H9 (cell line): Measurements from ENCODE around the gene CD164. TPM values are rescaled to one million over a fixed set of nuclear protein-coding genes. Genes with fewer than 3 reads are reported as not detected.

Source experiments
- DNase-seq: peaks from one replicate; pipeline ENCODE4 v3.0.0-alpha.2; 2017
- H2AFZ ChIP-seq: one replicate; pipeline ENCODE4 v1.6.1; 2013; ENCODE audit warnings: mild to moderate bottlenecking, low read length, control low read depth, moderate library complexity
- H2AK5ac ChIP-seq: 2 replicates; pipeline ENCODE4 v1.6.1; 2013; ENCODE audit warnings: low read length, control low read depth, mixed read lengths; ENCODE audit not compliant: insufficient read length
- H2BK120ac ChIP-seq: one replicate; pipeline ENCODE4 v1.6.1; 2013; ENCODE audit warnings: low read depth, mild to moderate bottlenecking, low read length, control low read depth, inconsistent platforms; ENCODE audit not compliant: poor library complexity, severe bottlenecking
- H2BK12ac ChIP-seq: 2 replicates; pipeline ENCODE4 v1.6.1; 2013; ENCODE audit warnings: low read length, control low read depth, mixed read lengths, low read depth; ENCODE audit not compliant: insufficient read length
- H2BK15ac ChIP-seq: 2 replicates; pipeline ENCODE4 v1.6.1; 2013; ENCODE audit warnings: low read depth, low read length, control low read depth
- H2BK20ac ChIP-seq: one replicate; pipeline ENCODE4 v1.6.1; 2013; ENCODE audit warnings: low read depth, mild to moderate bottlenecking, low read length, control low read depth, inconsistent platforms; ENCODE audit not compliant: poor library complexity, severe bottlenecking
- H2BK5ac ChIP-seq: 2 replicates; pipeline ENCODE4 v1.6.1; 2013; ENCODE audit warnings: low read length, control low read depth, mixed read lengths; ENCODE audit not compliant: insufficient read length
- H3K14ac ChIP-seq: 2 replicates; pipeline ENCODE4 v1.6.1; 2013; ENCODE audit warnings: low read length, control low read depth; ENCODE audit not compliant: insufficient read depth
- H3K18ac ChIP-seq: 2 replicates; pipeline ENCODE4 v1.6.1; 2013; ENCODE audit warnings: low read depth, mild to moderate bottlenecking, mixed read lengths, low read length, control low read depth; ENCODE audit not compliant: insufficient read length
- H3K23ac ChIP-seq: 2 replicates; pipeline ENCODE4 v1.6.1; 2013; ENCODE audit warnings: low read length, control low read depth, mixed read lengths, low read depth; ENCODE audit not compliant: insufficient read length
- H3K23me2 ChIP-seq: 2 replicates; pipeline ENCODE4 v1.6.1; 2013; ENCODE audit warnings: low read depth, mild to moderate bottlenecking, mixed read lengths, low read length, control low read depth; ENCODE audit not compliant: insufficient read length, poor library complexity, severe bottlenecking
- H3K27ac ChIP-seq: 2 replicates; pipeline ENCODE4 v1.5.1; 2013; ENCODE audit warnings: low read length, control low read depth, mixed read lengths, low read depth; ENCODE audit not compliant: insufficient read length
- H3K27me3 ChIP-seq: 2 replicates; pipeline ENCODE4 v1.6.1; 2013; ENCODE audit warnings: low read length, control low read depth, inconsistent platforms; ENCODE audit not compliant: insufficient read depth
- H3K4ac ChIP-seq: 2 replicates; pipeline ENCODE4 v1.6.1; 2013; ENCODE audit warnings: low read depth, mild to moderate bottlenecking, control low read depth, inconsistent platforms, low read length, moderate library complexity
- H3K4me1 ChIP-seq: 2 replicates; pipeline ENCODE4 v1.6.1; 2013; ENCODE audit warnings: low read length, control low read depth, inconsistent platforms; ENCODE audit not compliant: insufficient read depth
- H3K4me2 ChIP-seq: 2 replicates; pipeline ENCODE4 v1.6.1; 2013; ENCODE audit warnings: low read length, control low read depth, mixed read lengths; ENCODE audit not compliant: insufficient read length, insufficient read depth
- H3K56ac ChIP-seq: 2 replicates; pipeline ENCODE4 v1.6.1; 2013; ENCODE audit warnings: low read depth, mild to moderate bottlenecking, mixed read lengths, low read length, control low read depth; ENCODE audit not compliant: insufficient read length
- H3K79me1 ChIP-seq: 2 replicates; pipeline ENCODE4 v1.6.1; 2013; ENCODE audit warnings: low read depth, mild to moderate bottlenecking, moderate library complexity, low read length, control low read depth, inconsistent platforms; ENCODE audit not compliant: insufficient read depth, poor library complexity, severe bottlenecking
- H3K79me2 ChIP-seq: 2 replicates; pipeline ENCODE4 v1.6.1; 2013; ENCODE audit warnings: low read length, control low read depth, inconsistent platforms; ENCODE audit not compliant: insufficient read depth
- H3K9ac ChIP-seq: 2 replicates; pipeline ENCODE4 v1.6.1; 2013; ENCODE audit warnings: low read length, control low read depth, mixed read lengths; ENCODE audit not compliant: insufficient read length; ENCODE audit errors: extremely low read depth
- H3K9me3 ChIP-seq: one replicate; pipeline ENCODE4 v1.6.1; 2013; ENCODE audit warnings: low read depth, low read length, inconsistent platforms; ENCODE audit not compliant: control insufficient read depth
- H3T11ph ChIP-seq: one replicate; pipeline ENCODE4 v1.6.1; 2013; ENCODE audit warnings: mild to moderate bottlenecking, low read length, control low read depth, inconsistent platforms
- H4K20me1 ChIP-seq: one replicate; pipeline ENCODE4 v1.6.1; 2013; ENCODE audit not compliant: control insufficient read depth, insufficient read length, insufficient read depth
- H4K5ac ChIP-seq: 2 replicates; pipeline ENCODE4 v1.6.1; 2013; ENCODE audit warnings: low read depth, mild to moderate bottlenecking, mixed read lengths, low read length, control low read depth; ENCODE audit not compliant: insufficient read length
- H4K8ac ChIP-seq: replicated peaks from 2 replicates; pipeline ENCODE4 v1.6.1; 2013; ENCODE audit warnings: low read length, control low read depth, mixed read lengths, low read depth; ENCODE audit not compliant: insufficient read length
- H4K91ac ChIP-seq: 2 replicates; pipeline ENCODE4 v1.6.1; 2013; ENCODE audit warnings: low read depth, mild to moderate bottlenecking, moderate library complexity, mixed read lengths, low read length, control low read depth; ENCODE audit not compliant: insufficient read length
- H3K27ac Mint-ChIP-seq, 3 experiments: 2 replicates in 2 of 3; 3 replicates in 1 of 3; pipeline ENCODE4 v1.8.0; 2020 to 2021; ENCODE audit warnings: mixed read lengths in 3 of 3, mild to moderate bottlenecking in 1 of 3, moderate library complexity in 1 of 3
- H3K27me3 Mint-ChIP-seq: 2 replicates; pipeline ENCODE4 v1.8.0; 2021; ENCODE audit warnings: low read depth, mild to moderate bottlenecking, moderate library complexity, mixed read lengths
- H3K36me3 Mint-ChIP-seq, 3 experiments: 2 replicates in 2 of 3; 3 replicates in 1 of 3; pipeline ENCODE4 v1.8.0; 2020 to 2021; ENCODE audit warnings: low read depth in 3 of 3, mixed read lengths in 3 of 3; ENCODE audit not compliant: insufficient read depth in 1 of 3
- H3K4me1 Mint-ChIP-seq, 2 experiments: 2 replicates each; pipeline ENCODE4 v1.8.0; 2020; ENCODE audit warnings: mixed read lengths in 2 of 2
- H3K4me3 Mint-ChIP-seq, 2 experiments: 2 replicates in 1 of 2; 3 replicates in 1 of 2; pipeline ENCODE4 v1.8.0; 2020 to 2021; ENCODE audit warnings: mild to moderate bottlenecking in 2 of 2, mixed read lengths in 2 of 2, moderate library complexity in 1 of 2
- H3K9me3 Mint-ChIP-seq, 2 experiments: 2 replicates in 1 of 2; 3 replicates in 1 of 2; pipeline ENCODE4 v1.8.0; 2020; ENCODE audit warnings: mild to moderate bottlenecking in 2 of 2, mixed read lengths in 2 of 2, moderate library complexity in 1 of 2
- CTCF ChIP-seq: fragments of 200-600 bp; sonication (generic); conservative IDR thresholded peaks from 3 replicates; pipeline ENCODE4 v1.8.0; 2021; ENCODE audit warnings: antibody characterized with exemption, mild to moderate bottlenecking
- WGBS: extraction: QIAGEN DNeasy Blood & Tissue Kit; methylation state at CpG from one replicate; pipeline ENCODE4 v1.1.7; 2013; ENCODE audit warnings: missing lambda C conversion rate, low lambda C conversion rate, mixed read lengths; ENCODE audit not compliant: insufficient read length; ENCODE audit errors: extremely low coverage; 5-methylcytosine and 5-hydroxymethylcytosine counted together
- total RNA-seq: library from RNA; stranded (reverse); gene quantifications from 2 replicates; pipeline ENCODE4 v1.2.1, GENCODE V29; 2021

The CD164 gene
- total RNA-seq, 1 experiment from 2014 or later = 130 TPM

- no peak overlapping the region for H2AFZ ChIP-seq
- no peak overlapping the region for H2AK5ac ChIP-seq
- no peak overlapping the region for H3K56ac ChIP-seq
- H3K14ac ChIP-seq = no peak overlapping the region
- H3K9ac ChIP-seq = no peak overlapping the region
- H3T11ph ChIP-seq = no peak overlapping the region
- H3K23me2 ChIP-seq = no peaks in the 10 kb centered on the region
- H4K8ac ChIP-seq = no peak overlapping the region
- no peaks in the 10 kb centered on the region for H3K9me3 Mint-ChIP-seq
- H3K18ac ChIP-seq = no peak overlapping the region
- H2BK12ac ChIP-seq = no peak overlapping the region
- H3K4me1 Mint-ChIP-seq = no peaks in the 10 kb centered on the region
- no peak overlapping the region for H3K4me2 ChIP-seq
- no peaks in the 10 kb centered on the region for H3K79me1 ChIP-seq
- no peaks in the 10 kb centered on the region for H3K9me3 ChIP-seq
- no peak for DNase-seq
- no peak overlapping the region for H2BK120ac ChIP-seq
- no peaks in the 10 kb centered on the region for H4K20me1 ChIP-seq
- H3K27me3 ChIP-seq = no peaks in the 10 kb centered on the region
- H3K79me2 ChIP-seq = peaks cover 2% of the 10 kb centered on the region; the same call in 1 of the 2 replicates
- no peak overlapping the region for H2BK5ac ChIP-seq
- H3K4me3 Mint-ChIP-seq = no peak overlapping the region
- H4K5ac ChIP-seq = no peak overlapping the region
- no peak overlapping the region for H2BK15ac ChIP-seq
- H3K4me1 ChIP-seq = no peaks in the 10 kb centered on the region
- no peak for TF ChIP-seq CTCF
- no peak overlapping the region for H4K91ac ChIP-seq
- peaks cover 44 to 81% (median 71%) of the 10 kb centered on the region in 3 experiments for H3K36me3 Mint-ChIP-seq
- WGBS = no CpG with 5 or more reads among the region's 3 CpGs
- H3K27me3 Mint-ChIP-seq = no peaks in the 10 kb centered on the region
- no peak overlapping the region for H3K23ac ChIP-seq
- no peak overlapping the region for H2BK20ac ChIP-seq
- no peak overlapping the region for H3K27ac ChIP-seq
- H3K27ac Mint-ChIP-seq = no peak overlapping the region; a peak in 1 of 7 replicates
- no peak overlapping the region for H3K4ac ChIP-seq
These were observed 11.5 kb downstream of the CD164 start for GRCh38 chr6:109370792-109371191.
